CD14-positive monocyte (primary cell): ENCODE measurements around the gene GOLIM4. TPM values are rescaled to one million over a fixed set of nuclear protein-coding genes. Genes with fewer than 3 reads are reported as not detected.

Experiments used
- DNase-seq, 3 donors: peaks; one replicate each; pipeline ENCODE4 v3.0.0-alpha.2; 2011 to 2022
- H2AFZ ChIP-seq: 2 replicates; pipeline ENCODE4 v1.6.0; 2012; ENCODE audit warnings: mild to moderate bottlenecking, low read depth, low read length, inconsistent platforms; ENCODE audit not compliant: insufficient read depth, poor library complexity, severe bottlenecking
- H3K27ac ChIP-seq, 2 donors: 1 replicate in 1 of 2; 2 replicates in 1 of 2; pipeline ENCODE4 v1.5.1; 2012 to 2013; ENCODE audit warnings: low read length in 2 of 2, control low read depth in 1 of 2, inconsistent platforms in 1 of 2, low read depth in 1 of 2, mild to moderate bottlenecking in 1 of 2
- H3K27me3 ChIP-seq, 2 donors: one replicate each; pipeline versions ENCODE4 v1.6.0 to v1.6.1; 2011 to 2013; ENCODE audit warnings: low read length in 2 of 2; ENCODE audit not compliant: control insufficient read depth in 2 of 2, insufficient read depth in 2 of 2
- H3K36me3 ChIP-seq, 2 donors: replicated peaks in 1 of 2; 1 replicate in 1 of 2; 2 replicates in 1 of 2; pipeline versions ENCODE4 v1.5.1 to v1.6.1; 2012 to 2013; ENCODE audit warnings: low read length in 2 of 2, control low read depth in 1 of 2, inconsistent platforms in 1 of 2, mild to moderate bottlenecking in 1 of 2; ENCODE audit not compliant: insufficient read depth in 2 of 2, control insufficient read depth in 1 of 2
- H3K4me1 ChIP-seq, 2 donors: 1 replicate in 1 of 2; 2 replicates in 1 of 2; pipeline versions ENCODE4 v1.5.1 to v1.6.1; 2012 to 2013; ENCODE audit warnings: low read length in 2 of 2, control low read depth in 1 of 2, inconsistent platforms in 1 of 2, mild to moderate bottlenecking in 1 of 2, moderate library complexity in 1 of 2; ENCODE audit not compliant: insufficient read depth in 2 of 2, control insufficient read depth in 1 of 2
- H3K4me2 ChIP-seq: replicated peaks from 2 replicates; pipeline ENCODE3; 2012; ENCODE audit warnings: low read length, moderate library complexity, mild to moderate bottlenecking; ENCODE audit not compliant: poor library complexity, severe bottlenecking; ENCODE audit errors: extremely low read depth
- H3K4me3 ChIP-seq, 3 experiments: fragments of 200-600 bp in 1 of 3; sonication (generic) in 1 of 3; replicated peaks in 1 of 3; 1 replicate in 2 of 3; 2 replicates in 1 of 3; pipeline ENCODE4 v1.5.1; 2011 to 2013; ENCODE audit warnings: low read length in 3 of 3, mild to moderate bottlenecking in 3 of 3, control low read depth in 2 of 3, low read depth in 2 of 3, inconsistent platforms in 1 of 3, moderate library complexity in 1 of 3
- H3K79me2 ChIP-seq: 2 replicates; pipeline ENCODE4 v1.6.0; 2012; ENCODE audit warnings: mild to moderate bottlenecking, control low read depth, inconsistent platforms, low read length, moderate library complexity; ENCODE audit not compliant: insufficient read depth
- H3K9ac ChIP-seq: 2 replicates; pipeline ENCODE4 v1.6.0; 2017; ENCODE audit warnings: low read length, mild to moderate bottlenecking; ENCODE audit not compliant: insufficient read depth, poor library complexity, severe bottlenecking
- H3K9me3 ChIP-seq, 2 donors: replicated peaks in 1 of 2; 1 replicate in 1 of 2; 2 replicates in 1 of 2; pipeline versions ENCODE4 v1.5.1 to v1.6.1; 2012 to 2013; ENCODE audit warnings: low read length in 2 of 2, control low read depth in 1 of 2; ENCODE audit not compliant: control insufficient read depth in 1 of 2, insufficient read depth in 1 of 2
- H4K20me1 ChIP-seq: 2 replicates; pipeline ENCODE4 v1.6.0; 2012; ENCODE audit warnings: mild to moderate bottlenecking, low read length, control low read depth, moderate library complexity; ENCODE audit not compliant: insufficient read depth
- H3K27ac Mint-ChIP-seq, 7 donors: one replicate each; pipeline ENCODE4 v1.8.0; 2020; ENCODE audit warnings: mild to moderate bottlenecking in 7 of 7, mixed read lengths in 7 of 7, moderate library complexity in 6 of 7, inconsistent platforms in 2 of 7
- H3K27me3 Mint-ChIP-seq, 3 donors: one replicate each; pipeline ENCODE4 v1.8.0; 2021 to 2022; ENCODE audit warnings: low read depth in 3 of 3, mild to moderate bottlenecking in 3 of 3, mixed read lengths in 3 of 3, moderate library complexity in 3 of 3, inconsistent platforms in 1 of 3
- H3K36me3 Mint-ChIP-seq, 2 donors: one replicate each; pipeline ENCODE4 v1.8.0; 2020; ENCODE audit warnings: mixed read lengths in 2 of 2, inconsistent platforms in 1 of 2, mild to moderate bottlenecking in 1 of 2
- H3K4me1 Mint-ChIP-seq: one replicate; pipeline ENCODE4 v1.8.0; 2020; ENCODE audit warnings: mild to moderate bottlenecking, mixed read lengths
- H3K4me3 Mint-ChIP-seq, 2 donors: one replicate each; pipeline ENCODE4 v1.8.0; 2020; ENCODE audit warnings: mild to moderate bottlenecking in 2 of 2, mixed read lengths in 2 of 2, moderate library complexity in 1 of 2
- H3K9me3 Mint-ChIP-seq, 7 donors: one replicate each; pipeline ENCODE4 v1.8.0; 2020 to 2022; ENCODE audit warnings: mixed read lengths in 7 of 7, mild to moderate bottlenecking in 6 of 7, moderate library complexity in 6 of 7, inconsistent platforms in 2 of 7
- CTCF ChIP-seq: fragments of 200-600 bp; IDR thresholded peaks from one replicate; pipeline ENCODE4 v1.8.0; 2022; ENCODE audit warnings: antibody characterized with exemption, mild to moderate bottlenecking
- WGBS: methylation state at CpG from one replicate; pipeline ENCODE4 v1.1.5; 2013; ENCODE audit warnings: missing lambda C conversion rate; ENCODE audit not compliant: insufficient coverage; 5-methylcytosine and 5-hydroxymethylcytosine counted together
- intact Hi-C, 2 donors: fragments of 100-400 bp; cut with micrococcal nuclease; formaldehyde crosslinking; loops; one replicate each; pipeline versions ENCODE4 v1.15.0 to v1.15.1; 2023
- polyA plus RNA-seq, 3 donors: library from polyadenylated mRNA; depleted of rRNA in 1 of 3; unstranded in 2 of 3; stranded (reverse) in 1 of 3; fragments of 300-500 nt in 2 of 3; fragments of >200 nt in 1 of 3; fragmentation: Illumina TruSeq in 2 of 3; gene quantifications; 1 replicate in 2 of 3; 2 replicates in 1 of 3; pipeline ENCODE4 v1.2.3, GENCODE V29; 2012 to 2021

Gene GOLIM4
- polyA plus RNA-seq, 3 donors, result 3.5 to 6.4 (median 5.8) TPM

- DNase-seq, result no peak
- H3K4me1 ChIP-seq, result no peaks in the 10 kb centered on the region
- H3K9me3 ChIP-seq, result no peaks in the 10 kb centered on the region
- H2AFZ ChIP-seq, result no peak overlapping the region
- no peak overlapping the region for H3K27ac ChIP-seq
- H3K27ac Mint-ChIP-seq, result no peak overlapping the region
- no peaks in the 10 kb centered on the region for H4K20me1 ChIP-seq
- no peak for TF ChIP-seq CTCF
- H3K27me3 Mint-ChIP-seq, result peaks cover 0 to 2% (median 0%) of the 10 kb centered on the region in 3 donors
- no peak overlapping the region for H3K9ac ChIP-seq
- no peaks in the 10 kb centered on the region for H3K27me3 ChIP-seq
- H3K4me3 ChIP-seq, result no peak overlapping the region
- no peak overlapping the region for H3K4me2 ChIP-seq
- WGBS, result 100% methylated on average over 1 of the region's 1 CpG
- H3K79me2 ChIP-seq, result no peaks in the 10 kb centered on the region
- intact Hi-C loops, result no loop called here
- H3K36me3 Mint-ChIP-seq, result no peaks in the 10 kb centered on the region
- no peak overlapping the region for H3K4me3 Mint-ChIP-seq
- no peaks in the 10 kb centered on the region for H3K9me3 Mint-ChIP-seq
- H3K36me3 ChIP-seq, result no peaks in the 10 kb centered on the region
- no peaks in the 10 kb centered on the region for H3K4me1 Mint-ChIP-seq
Observed at GRCh38 chr3:168113848-168114247, 18.1 kb upstream of the GOLIM4 start.

- Mint-ChIP-seq H3K9me3 (no peaks in the 10 kb centered on the region), H3K4me1 (no peaks in the 10 kb centered on the region), H3K27me3 (peaks cover 0 to 2% (median 0%) of the 10 kb centered on the region in 3 donors), H3K36me3 (no peaks in the 10 kb centered on the region), H3K27ac (no peak overlapping the region), H3K4me3 (no peak overlapping the region)
- H2AFZ ChIP-seq, result no peak overlapping the region
- DNase-seq, result no peak
- H3K9ac ChIP-seq, result no peak overlapping the region
- H3K27ac ChIP-seq, result no peak overlapping the region
- no peaks in the 10 kb centered on the region for H4K20me1 ChIP-seq
- H3K9me3 ChIP-seq, result no peaks in the 10 kb centered on the region
- no peaks in the 10 kb centered on the region for H3K36me3 ChIP-seq
- 80% methylated on average over 1 of the region's 3 CpGs for WGBS
- no peaks in the 10 kb centered on the region for H3K27me3 ChIP-seq
- no peaks in the 10 kb centered on the region for H3K4me1 ChIP-seq
- intact Hi-C loops, result no loop called here
- TF ChIP-seq CTCF, result no peak
- H3K4me3 ChIP-seq, result no peak overlapping the region
- no peak overlapping the region for H3K4me2 ChIP-seq
- H3K79me2 ChIP-seq, result no peaks in the 10 kb centered on the region
Observed at GRCh38 chr3:168112894-168113293, 17.2 kb upstream of the GOLIM4 start.
